ENCODE measurements around the gene BRME1. TPM values are rescaled to one million over a fixed set of nuclear protein-coding genes. Genes with fewer than 3 reads are reported as not detected.

BRME1 gene
- total and polyA plus RNA-seq, 3 donors from 2014 or later = 17.8 to 48.9 (median 26.3) TPM

GRCh38 chr19:13917888-13918406 lies 12.0 kb upstream of the BRME1 start:
- TF ChIP-seq CTCF (IDR thresholded peaks at IDR 0.05) (no peak), POLR2A (IDR thresholded peaks at IDR 0.05) (no peak)
- intact Hi-C loops (cut with DNase I; ENCODE audit: low total_unique reads) = no loop called here
- Histone ChIP-seq H3K4me3 (no peak overlapping the region), H3K4me1 (no peaks in the 10 kb centered on the region), H3K36me3 (ENCODE audit: low read depth, missing control alignments) (no peaks in the 10 kb centered on the region), H3K9me3 (no peaks in the 10 kb centered on the region), H3K27ac (peak overlapping the region in 1 of 2 donors; percentile 1), H3K27me3 (no peaks in the 10 kb centered on the region)
- 48 to 66% methylated on average over 14 of the region's 14 CpGs for WGBS, 2 donors
- DNase-seq = peak; percentile 61

GRCh38 chr19:13914777-13915176 lies 8.9 kb upstream of the BRME1 start:
- Histone ChIP-seq H3K36me3 (ENCODE audit: low read depth, missing control alignments) (no peaks in the 10 kb centered on the region), H3K27me3 (no peaks in the 10 kb centered on the region), H3K9me3 (no peaks in the 10 kb centered on the region), H3K4me3 (no peak overlapping the region), H3K27ac (no peak overlapping the region), H3K4me1 (no peaks in the 10 kb centered on the region)
- intact Hi-C loops (cut with DNase I; ENCODE audit: low total_unique reads) = no loop called here
- TF ChIP-seq POLR2A (IDR thresholded peaks at IDR 0.05) (no peak), CTCF (IDR thresholded peaks at IDR 0.05) (no peak)
- DNase-seq = no peak
- 71 to 75% methylated on average over 3 of the region's 3 CpGs for WGBS, 2 donors

- Histone ChIP-seq H3K9me3 (no peaks in the 10 kb centered on the region), H3K4me1 (no peaks in the 10 kb centered on the region), H3K27me3 (no peaks in the 10 kb centered on the region), H3K36me3 (ENCODE audit: low read depth, missing control alignments) (no peaks in the 10 kb centered on the region), H3K27ac (no peak overlapping the region), H3K4me3 (no peak overlapping the region)
- WGBS, 2 donors = 94 to 95% methylated on average over 12 to 17 of the region's 17 CpGs
- no peak for TF ChIP-seq CTCF (IDR thresholded peaks at IDR 0.05)
- TF ChIP-seq POLR2A (IDR thresholded peaks at IDR 0.05) = no peak
- intact Hi-C loops (cut with DNase I; ENCODE audit: low total_unique reads) = no loop called here
- no peak for DNase-seq
Measured at GRCh38 chr19:13913352-13913751, 7.4 kb upstream of the BRME1 start.

- no peaks in the 10 kb centered on the region for H3K36me3 ChIP-seq (ENCODE audit: low read depth, missing control alignments)
- H3K9me3 ChIP-seq = no peaks in the 10 kb centered on the region
- H3K27me3 ChIP-seq = no peaks in the 10 kb centered on the region
- H3K4me3 ChIP-seq = no peak overlapping the region
- intact Hi-C loops (cut with DNase I; ENCODE audit: low total_unique reads) = no loop called here
- TF ChIP-seq CTCF (IDR thresholded peaks at IDR 0.05) = no peak
- TF ChIP-seq POLR2A (IDR thresholded peaks at IDR 0.05) = no peak
- WGBS, 2 donors = 97 to 100% methylated on average over 2 of the region's 2 CpGs
- no peak for DNase-seq
- H3K4me1 ChIP-seq = peaks cover 10% of the 10 kb centered on the region
- no peak overlapping the region for H3K27ac ChIP-seq
Measured at GRCh38 chr19:13909430-13909829, 3.5 kb upstream of the BRME1 start.

- no peak for TF ChIP-seq POLR2A (IDR thresholded peaks at IDR 0.05)
- intact Hi-C loops (cut with DNase I; ENCODE audit: low total_unique reads) = no loop called here
- no peak for DNase-seq
- no peaks in the 10 kb centered on the region for H3K36me3 ChIP-seq (ENCODE audit: low read depth, missing control alignments)
- H3K4me1 ChIP-seq = peaks cover 10% of the 10 kb centered on the region
- H3K4me3 ChIP-seq = no peak overlapping the region
- H3K9me3 ChIP-seq = no peaks in the 10 kb centered on the region
- WGBS, 2 donors = 88 to 90% methylated on average over 8 of the region's 8 CpGs
- no peak overlapping the region for H3K27ac ChIP-seq
- no peaks in the 10 kb centered on the region for H3K27me3 ChIP-seq
Measured at GRCh38 chr19:13908674-13909073, 2.8 kb upstream of the BRME1 start.

Measured in testis (tissue), 3 donors.